Measurements from ENCODE around the gene SLC8A1.

SLC8A1 gene

DNA sequence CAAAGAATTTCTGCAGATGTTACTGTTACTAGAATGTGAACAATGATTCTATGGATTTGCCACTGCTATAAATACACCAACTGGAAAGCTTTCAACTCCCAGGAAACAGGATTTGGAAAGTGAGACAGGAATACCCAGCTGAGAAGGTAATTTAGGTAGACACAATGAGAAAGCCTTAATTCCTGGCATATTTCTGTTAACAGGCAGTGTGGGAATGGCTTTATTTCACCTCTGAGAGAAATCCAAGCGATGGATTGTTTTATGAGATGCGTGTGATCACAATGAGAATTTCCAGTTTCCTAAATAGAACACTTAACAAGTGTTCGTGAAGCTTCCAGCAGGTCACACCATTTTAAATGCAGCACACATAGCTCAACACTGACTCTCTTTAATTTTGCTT, 133.0 kb downstream of the SLC8A1 start:
- no peaks in the 10 kb centered on the region for H3K36me3 ChIP-seq (ENCODE audit: insufficient read depth, low read length)
- H3K4me3 ChIP-seq (ENCODE audit: low read length, poor library complexity, severe bottlenecking), result no peak overlapping the region
- no peaks in the 10 kb centered on the region for H3F3A ChIP-seq (ENCODE audit: low read depth)
- no peaks in the 10 kb centered on the region for H3K4me1 ChIP-seq (ENCODE audit: insufficient read depth, low read length, poor library complexity, severe bottlenecking)
- no peaks in the 10 kb centered on the region for H3K79me2 ChIP-seq (ENCODE audit: insufficient read depth, low read length)
- no peaks in the 10 kb centered on the region for H4K20me1 ChIP-seq (ENCODE audit: insufficient read depth, low read length, poor library complexity, severe bottlenecking)
- TF ChIP-seq, protein P1, sequence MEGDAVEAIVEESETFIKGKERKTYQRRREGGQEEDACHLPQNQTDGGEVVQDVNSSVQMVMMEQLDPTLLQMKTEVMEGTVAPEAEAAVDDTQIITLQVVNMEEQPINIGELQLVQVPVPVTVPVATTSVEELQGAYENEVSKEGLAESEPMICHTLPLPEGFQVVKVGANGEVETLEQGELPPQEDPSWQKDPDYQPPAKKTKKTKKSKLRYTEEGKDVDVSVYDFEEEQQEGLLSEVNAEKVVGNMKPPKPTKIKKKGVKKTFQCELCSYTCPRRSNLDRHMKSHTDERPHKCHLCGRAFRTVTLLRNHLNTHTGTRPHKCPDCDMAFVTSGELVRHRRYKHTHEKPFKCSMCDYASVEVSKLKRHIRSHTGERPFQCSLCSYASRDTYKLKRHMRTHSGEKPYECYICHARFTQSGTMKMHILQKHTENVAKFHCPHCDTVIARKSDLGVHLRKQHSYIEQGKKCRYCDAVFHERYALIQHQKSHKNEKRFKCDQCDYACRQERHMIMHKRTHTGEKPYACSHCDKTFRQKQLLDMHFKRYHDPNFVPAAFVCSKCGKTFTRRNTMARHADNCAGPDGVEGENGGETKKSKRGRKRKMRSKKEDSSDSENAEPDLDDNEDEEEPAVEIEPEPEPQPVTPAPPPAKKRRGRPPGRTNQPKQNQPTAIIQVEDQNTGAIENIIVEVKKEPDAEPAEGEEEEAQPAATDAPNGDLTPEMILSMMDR (conservative IDR thresholded peaks at IDR 0.05; ENCODE audit: low read length), result no peak
- no peak for TF ChIP-seq EZH2phosphoT487 (IDR thresholded peaks at IDR 0.05; ENCODE audit: borderline replicate concordance)
- H3K4me2 ChIP-seq (ENCODE audit: low read depth, low read length, poor library complexity, severe bottlenecking), result no peak overlapping the region
- no peak overlapping the region for H2AFZ ChIP-seq (ENCODE audit: low read length)
- peaks cover 10% of the 10 kb centered on the region; the same call in 1 of the 2 replicates for H3K9me3 ChIP-seq (ENCODE audit: insufficient read depth, low read depth, low read length)
- H3K9me2 ChIP-seq (replicated peaks; ENCODE audit: low read depth, low read length), result no peaks in the 10 kb centered on the region
- H3K27me3 ChIP-seq (ENCODE audit: insufficient read depth, low read length, poor library complexity, severe bottlenecking), result no peaks in the 10 kb centered on the region
- H3K9ac ChIP-seq (ENCODE audit: low read depth, low read length, poor library complexity, severe bottlenecking), result no peak overlapping the region

DNA sequence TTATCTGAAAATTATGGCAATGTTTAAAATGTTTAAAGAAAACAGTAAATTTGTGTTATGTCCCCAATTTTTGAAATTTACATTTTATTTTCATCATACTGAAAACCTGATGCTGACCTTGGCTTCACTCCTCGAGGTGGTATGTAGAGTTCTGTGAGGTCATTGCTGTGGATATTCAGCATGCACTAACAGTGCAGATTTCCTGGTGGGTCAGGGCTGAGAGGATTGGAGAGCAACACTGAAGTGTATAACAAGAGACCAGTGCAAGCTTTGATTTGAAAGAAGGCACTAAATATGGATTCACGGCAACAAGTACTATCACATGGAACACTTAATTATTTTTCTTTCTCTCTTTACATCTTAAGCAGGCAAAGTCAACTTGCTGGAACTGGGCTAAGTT, 134.1 kb downstream of the SLC8A1 start:
- no peak overlapping the region for H3K4me2 ChIP-seq (ENCODE audit: low read depth, low read length, poor library complexity, severe bottlenecking)
- TF ChIP-seq, protein P1 (conservative IDR thresholded peaks at IDR 0.05; ENCODE audit: low read length), result no peak
- no peak for TF ChIP-seq EZH2phosphoT487 (IDR thresholded peaks at IDR 0.05; ENCODE audit: borderline replicate concordance)
- H3K36me3 ChIP-seq (ENCODE audit: insufficient read depth, low read length), result no peaks in the 10 kb centered on the region
- no peak overlapping the region for H3K4me3 ChIP-seq (ENCODE audit: low read length, poor library complexity, severe bottlenecking)
- H3K4me1 ChIP-seq (ENCODE audit: insufficient read depth, low read length, poor library complexity, severe bottlenecking), result no peaks in the 10 kb centered on the region
- H2AFZ ChIP-seq (ENCODE audit: low read length), result no peak overlapping the region
- H3K79me2 ChIP-seq (ENCODE audit: insufficient read depth, low read length), result no peaks in the 10 kb centered on the region
- no peaks in the 10 kb centered on the region for H3K27me3 ChIP-seq (ENCODE audit: insufficient read depth, low read length, poor library complexity, severe bottlenecking)
- no peaks in the 10 kb centered on the region for H4K20me1 ChIP-seq (ENCODE audit: insufficient read depth, low read length, poor library complexity, severe bottlenecking)
- no peaks in the 10 kb centered on the region for H3K9me2 ChIP-seq (replicated peaks; ENCODE audit: low read depth, low read length)
- peaks cover 10% of the 10 kb centered on the region; the same call in 1 of the 2 replicates for H3K9me3 ChIP-seq (ENCODE audit: insufficient read depth, low read depth, low read length)
- H3F3A ChIP-seq (ENCODE audit: low read depth), result no peaks in the 10 kb centered on the region
- no peak overlapping the region for H3K9ac ChIP-seq (ENCODE audit: low read depth, low read length, poor library complexity, severe bottlenecking)

DNA sequence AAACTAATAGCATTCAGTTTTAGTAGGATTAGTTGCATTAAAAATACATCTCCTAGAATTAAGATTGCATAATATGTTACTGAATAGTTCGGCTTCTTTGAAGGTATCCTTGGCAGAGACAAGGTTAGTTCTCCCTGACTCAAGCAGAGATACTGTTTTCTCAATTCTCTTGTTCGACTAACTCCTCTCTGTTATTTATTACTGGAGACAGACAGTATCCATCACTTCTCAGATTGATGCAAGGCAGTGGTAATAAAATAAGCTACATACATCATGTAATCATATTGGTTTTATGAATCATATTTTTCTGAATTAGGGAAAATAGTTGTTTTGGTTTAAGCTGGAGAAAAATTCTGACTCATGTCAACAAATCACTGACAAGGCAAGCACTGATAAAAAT, 134.8 kb downstream of the SLC8A1 start:
- Histone ChIP-seq H3K27me3 (ENCODE audit: insufficient read depth, low read length, poor library complexity, severe bottlenecking) (no peaks in the 10 kb centered on the region), H3K4me3 (ENCODE audit: low read length, poor library complexity, severe bottlenecking) (no peak overlapping the region), H3K9ac (ENCODE audit: low read depth, low read length, poor library complexity, severe bottlenecking) (no peak overlapping the region), H2AFZ (ENCODE audit: low read length) (no peak overlapping the region), H3K36me3 (ENCODE audit: insufficient read depth, low read length) (no peaks in the 10 kb centered on the region), H3K4me1 (ENCODE audit: insufficient read depth, low read length, poor library complexity, severe bottlenecking) (no peaks in the 10 kb centered on the region), H3K4me2 (ENCODE audit: low read depth, low read length, poor library complexity, severe bottlenecking) (no peak overlapping the region), H4K20me1 (ENCODE audit: insufficient read depth, low read length, poor library complexity, severe bottlenecking) (no peaks in the 10 kb centered on the region), H3K9me3 (ENCODE audit: insufficient read depth, low read depth, low read length) (peaks cover 10% of the 10 kb centered on the region; the same call in 1 of the 2 replicates), H3K9me2 (replicated peaks; ENCODE audit: low read depth, low read length) (no peaks in the 10 kb centered on the region), H3F3A (ENCODE audit: low read depth) (no peaks in the 10 kb centered on the region), H3K79me2 (ENCODE audit: insufficient read depth, low read length) (no peaks in the 10 kb centered on the region)
- TF ChIP-seq, protein P1 (conservative IDR thresholded peaks at IDR 0.05; ENCODE audit: low read length), result no peak
- no peak for TF ChIP-seq EZH2phosphoT487 (IDR thresholded peaks at IDR 0.05; ENCODE audit: borderline replicate concordance)
